ENCODE data around the gene PDCD2L. TPM values are rescaled to one million over a fixed set of nuclear protein-coding genes. Genes with fewer than 3 reads are reported as not detected.

PDCD2L gene
- 11.7 and 11.9 TPM in 2 replicates for total RNA-seq

- peak within 1 kb of the TSS; percentile 97 for H3K4me3 ChIP-seq (ENCODE audit: low read depth, low read length)
- TF ChIP-seq CTCF (IDR thresholded peaks at IDR 0.05; ENCODE audit: insufficient read depth, low read depth, low read length), result no peak
- DNase-seq (ENCODE audit: low read depth), result peak; percentile 86
These were observed at the start of gene PDCD2L for GRCh38 chr19:34404109-34404909. Gene PDCD2L, plus strand, starts transcription at chr19:34404399. Its CDS starts 32 bp downstream, at chr19:34404431.

GRCh38 chr19:34355201-34355600, 49.0 kb upstream of the PDCD2L start:
- no peak for TF ChIP-seq CTCF (IDR thresholded peaks at IDR 0.05; ENCODE audit: insufficient read depth, low read depth, low read length)
- H3K4me3 ChIP-seq (ENCODE audit: low read depth, low read length), result no peak overlapping the region
- DNase-seq (ENCODE audit: low read depth), result no peak

GRCh38 chr19:34356875-34357274, 47.3 kb upstream of the PDCD2L start:
- TF ChIP-seq CTCF (IDR thresholded peaks at IDR 0.05; ENCODE audit: insufficient read depth, low read depth, low read length), result no peak
- no peak overlapping the region for H3K4me3 ChIP-seq (ENCODE audit: low read depth, low read length)
- DNase-seq (ENCODE audit: low read depth), result no peak

GRCh38 chr19:34357431-34357830, 46.8 kb upstream of the PDCD2L start:
- no peak for DNase-seq (ENCODE audit: low read depth)
- no peak for TF ChIP-seq CTCF (IDR thresholded peaks at IDR 0.05; ENCODE audit: insufficient read depth, low read depth, low read length)
- no peak overlapping the region for H3K4me3 ChIP-seq (ENCODE audit: low read depth, low read length)

- DNase-seq (ENCODE audit: low read depth), result peak; percentile 98
- peak overlapping the region; percentile 59 for H3K4me3 ChIP-seq (ENCODE audit: low read depth, low read length)
- peak; percentile 56 for TF ChIP-seq CTCF (IDR thresholded peaks at IDR 0.05; ENCODE audit: insufficient read depth, low read depth, low read length)
These were observed 44.9 kb upstream of the PDCD2L start for GRCh38 chr19:34359140-34359953.

GRCh38 chr19:34359954-34360315, 44.3 kb upstream of the PDCD2L start:
- peak overlapping the region; percentile 59 for H3K4me3 ChIP-seq (ENCODE audit: low read depth, low read length)
- TF ChIP-seq CTCF (IDR thresholded peaks at IDR 0.05; ENCODE audit: insufficient read depth, low read depth, low read length), result no peak

More at GRCh38 chr19:34359954-34360315, 44.3 kb upstream of the PDCD2L start:
- DNase-seq (ENCODE audit: low read depth), result no peak
